ENCODE data around the gene DENND6A. TPM values are rescaled to one million over a fixed set of nuclear protein-coding genes. Genes with fewer than 3 reads are reported as not detected.

DENND6A gene
- total and polyA plus RNA-seq, 2 of the 13 experiments (the other 11 are each of a cell fraction or from before 2014, with no cell fraction given): 9.4 to 11.1 TPM

GRCh38 chr3:57692396-57693147, at the start of gene DENND6A (continued):
- TF ChIP-seq AFF4 (CRISPR knock-in tag; IDR thresholded peaks at IDR 0.05) (no peak), DDIT3 (CRISPR knock-in tag; IDR thresholded peaks at IDR 0.05) (no peak), NCOA2 (CRISPR knock-in tag; IDR thresholded peaks at IDR 0.05) (no peak), ZNF484 (CRISPR knock-in tag; IDR thresholded peaks at IDR 0.05; ENCODE audit: borderline replicate concordance, low read depth) (no peak), MTA1 (CRISPR knock-in tag; IDR thresholded peaks at IDR 0.05; ENCODE audit: borderline replicate concordance) (peak; percentile 87; the same call in 1 of the 2 replicates), POGZ (CRISPR knock-in tag; IDR thresholded peaks at IDR 0.05) (no peak; the same call in 1 of the 2 replicates), GATA4 (IDR thresholded peaks at IDR 0.05; ENCODE audit: borderline replicate concordance, low read depth) (peak; percentile 60; the same call in 1 of the 2 replicates), ZFP90 (CRISPR knock-in tag; IDR thresholded peaks at IDR 0.05; ENCODE audit: borderline replicate concordance) (peak; percentile 95; the same call in 1 of the 2 replicates), TEAD2 (CRISPR knock-in tag; IDR thresholded peaks at IDR 0.05) (peak; percentile 28; the same call in 1 of the 2 replicates), FOXM1 (CRISPR knock-in tag; IDR thresholded peaks at IDR 0.05) (no peak), HNF1A (IDR thresholded peaks at IDR 0.05; ENCODE audit: low read depth) (no peak), HNF1A (CRISPR knock-in tag; IDR thresholded peaks at IDR 0.05; ENCODE audit: borderline replicate concordance) (no peak), PHF5A (CRISPR knock-in tag; IDR thresholded peaks at IDR 0.05; ENCODE audit: low read depth, unreplicated experiment) (no peak), DMTF1 (CRISPR knock-in tag; IDR thresholded peaks at IDR 0.05) (peak; percentile 81; the same call in 1 of the 2 replicates), ATF7-NPFF (CRISPR knock-in tag; IDR thresholded peaks at IDR 0.05; ENCODE audit: low read depth) (peak; percentile 97), ZNF282 (IDR thresholded peaks at IDR 0.05; ENCODE audit: partially characterized antibody) (no peak)
